ENCODE results near the gene LRRC2.
"Not testable (repeated sequence)": the region's sequence is repeated elsewhere in the genome, so short reads cannot be mapped to it uniquely, and the experiment has no call there.

Gene LRRC2

DNA sequence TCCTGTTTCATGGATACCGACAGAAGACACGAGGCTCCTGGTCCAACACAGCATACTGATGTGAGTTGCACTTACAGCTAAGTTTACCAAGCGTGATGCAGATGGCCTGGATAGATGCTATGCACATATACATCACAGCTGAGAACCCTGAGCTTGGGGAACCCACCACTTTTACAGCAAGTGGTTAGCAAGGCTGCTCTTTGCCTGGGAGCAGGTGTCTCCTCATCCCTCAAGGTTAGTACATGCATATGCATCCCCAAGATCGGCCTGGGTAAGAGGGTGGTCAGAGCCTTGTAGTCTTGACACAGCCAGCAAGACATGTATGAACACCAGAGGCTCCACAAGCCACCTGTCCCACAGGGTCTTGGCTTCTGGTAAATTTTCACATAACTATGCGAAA lies 28.3 kb downstream of the LRRC2 start:
- TF ChIP-seq TAF1 (IDR thresholded peaks at IDR 0.05; ENCODE audit: low read depth, low read length): no peak
- TF ChIP-seq POU2F2 (IDR thresholded peaks at IDR 0.05; ENCODE audit: low read depth, low read length): peak; percentile 38; the same call in 1 of the 2 replicates
- FAIRE-seq (peak; percentile 76), DNase-seq (ENCODE audit: insufficient read length, low spot score) (no peak)

GRCh38 chr3:46537316-46537715 lies 28.8 kb downstream of the LRRC2 start:
- FAIRE-seq (no peak), DNase-seq (ENCODE audit: insufficient read length, low spot score) (no peak)
- TF ChIP-seq POU2F2 (IDR thresholded peaks at IDR 0.05; ENCODE audit: low read depth, low read length): no peak
- TF ChIP-seq POLR2AphosphoS5 (IDR thresholded peaks at IDR 0.05; ENCODE audit: low read depth, low read length): no peak
- no peak for TF ChIP-seq PAX5 (IDR thresholded peaks at IDR 0.05; ENCODE audit: insufficient read depth, low read length, severe bottlenecking)
- TF ChIP-seq TAF1 (IDR thresholded peaks at IDR 0.05; ENCODE audit: low read depth, low read length): no peak
- TF ChIP-seq POLR2A (IDR thresholded peaks at IDR 0.05; ENCODE audit: low read depth, low read length): no peak
- TF ChIP-seq SPI1 (IDR thresholded peaks at IDR 0.05; ENCODE audit: low read depth, low read length): no peak

GRCh38 chr3:46536758-46537157 lies 29.3 kb downstream of the LRRC2 start:
- TF ChIP-seq TAF1 (IDR thresholded peaks at IDR 0.05; ENCODE audit: low read depth, low read length) (no peak), PAX5 (IDR thresholded peaks at IDR 0.05; ENCODE audit: insufficient read depth, low read length, severe bottlenecking) (no peak), POU2F2 (IDR thresholded peaks at IDR 0.05; ENCODE audit: low read depth, low read length) (no peak), SPI1 (IDR thresholded peaks at IDR 0.05; ENCODE audit: low read depth, low read length) (no peak), POLR2A (IDR thresholded peaks at IDR 0.05; ENCODE audit: low read depth, low read length) (no peak), POLR2AphosphoS5 (IDR thresholded peaks at IDR 0.05; ENCODE audit: low read depth, low read length) (no peak)
- DNase-seq (ENCODE audit: insufficient read length, low spot score): no peak
- no peak for FAIRE-seq

DNA sequence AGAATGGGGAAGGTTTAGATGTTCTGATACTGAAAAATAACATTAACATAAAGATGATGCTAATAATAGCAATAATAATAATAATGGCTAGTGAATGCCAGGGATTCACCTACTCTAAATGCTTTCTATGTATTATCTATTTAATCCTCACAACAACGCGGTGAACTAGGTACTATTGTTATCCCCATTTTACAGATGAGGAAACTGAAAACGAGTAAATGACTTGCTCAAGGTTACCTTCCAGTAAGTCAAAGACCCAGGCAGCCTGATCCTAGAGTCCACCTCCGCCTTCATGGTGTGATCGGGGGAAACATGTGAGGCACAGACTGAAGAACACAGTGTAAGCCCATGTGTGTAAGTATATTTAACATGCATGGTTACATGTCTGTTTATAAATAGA lies 30.4 kb downstream of the LRRC2 start:
- DNase-seq (ENCODE audit: insufficient read length, low spot score) (no peak), FAIRE-seq (peak; percentile 62)
- TF ChIP-seq PAX5 (IDR thresholded peaks at IDR 0.05; ENCODE audit: insufficient read depth, low read length, severe bottlenecking) (no peak), TAF1 (IDR thresholded peaks at IDR 0.05; ENCODE audit: low read depth, low read length) (no peak), POU2F2 (IDR thresholded peaks at IDR 0.05; ENCODE audit: low read depth, low read length) (no peak), POLR2AphosphoS5 (IDR thresholded peaks at IDR 0.05; ENCODE audit: low read depth, low read length) (no peak), SPI1 (IDR thresholded peaks at IDR 0.05; ENCODE audit: low read depth, low read length) (no peak), POLR2A (IDR thresholded peaks at IDR 0.05; ENCODE audit: low read depth, low read length) (no peak)

- TF ChIP-seq POU2F2 (IDR thresholded peaks at IDR 0.05; ENCODE audit: low read depth, low read length) (no peak), PAX5 (IDR thresholded peaks at IDR 0.05; ENCODE audit: insufficient read depth, low read length, severe bottlenecking) (no peak), POLR2AphosphoS5 (IDR thresholded peaks at IDR 0.05; ENCODE audit: low read depth, low read length) (no peak), TAF1 (IDR thresholded peaks at IDR 0.05; ENCODE audit: low read depth, low read length) (no peak), POLR2A (IDR thresholded peaks at IDR 0.05; ENCODE audit: low read depth, low read length) (no peak), SPI1 (IDR thresholded peaks at IDR 0.05; ENCODE audit: low read depth, low read length) (no peak)
- FAIRE-seq (no peak), DNase-seq (ENCODE audit: insufficient read length, low spot score) (no peak)
Observed at GRCh38 chr3:46533091-46533490, 33.0 kb downstream of the LRRC2 start.

DNA sequence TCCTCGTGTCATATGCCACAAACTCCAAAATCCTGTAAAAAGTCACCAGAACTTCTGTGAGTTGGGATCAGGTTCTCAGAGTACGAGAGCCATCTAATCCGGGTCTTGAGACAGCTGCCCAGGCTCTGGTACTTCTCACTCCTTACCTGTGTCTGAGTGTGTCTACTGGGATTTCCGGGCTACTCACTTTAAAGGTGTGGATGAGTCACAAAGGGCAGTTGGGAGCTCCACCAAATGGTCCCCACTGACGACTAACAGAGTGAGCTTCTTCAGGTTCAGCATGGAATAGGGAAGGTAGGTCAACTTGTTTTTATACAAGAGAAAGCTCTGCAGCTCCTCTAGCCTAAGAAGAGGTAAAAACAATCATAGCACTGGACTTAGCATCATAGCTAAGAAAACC lies 38.9 kb downstream of the LRRC2 start:
- DNase-seq (ENCODE audit: insufficient read length, low spot score) (no peak), FAIRE-seq (no peak)
- no peak for TF ChIP-seq PAX5 (IDR thresholded peaks at IDR 0.05; ENCODE audit: insufficient read depth, low read length, severe bottlenecking)
- TF ChIP-seq POLR2AphosphoS5 (IDR thresholded peaks at IDR 0.05; ENCODE audit: low read depth, low read length): no peak
- no peak for TF ChIP-seq POU2F2 (IDR thresholded peaks at IDR 0.05; ENCODE audit: low read depth, low read length)
- TF ChIP-seq TAF1 (IDR thresholded peaks at IDR 0.05; ENCODE audit: low read depth, low read length): no peak
- TF ChIP-seq POLR2A (IDR thresholded peaks at IDR 0.05; ENCODE audit: low read depth, low read length): no peak
- TF ChIP-seq SPI1 (IDR thresholded peaks at IDR 0.05; ENCODE audit: low read depth, low read length): no peak

DNA sequence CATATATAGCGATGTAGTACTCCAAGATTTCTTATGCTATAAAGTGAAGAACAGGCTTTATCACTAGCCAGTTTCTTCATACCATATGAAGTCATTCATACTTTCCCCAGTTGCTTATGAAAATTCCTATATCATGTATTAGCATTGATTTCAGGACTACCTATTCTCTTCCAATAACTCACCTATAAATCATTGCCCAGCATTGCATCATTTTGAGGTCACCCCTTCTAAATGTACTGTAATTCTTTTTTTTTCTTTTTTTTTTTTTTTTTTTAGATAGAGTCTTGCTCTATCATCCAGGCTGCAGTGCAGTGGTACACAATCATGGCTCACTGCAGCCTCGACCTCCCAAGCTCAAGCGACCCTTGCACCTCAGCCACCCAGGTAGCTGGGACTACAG lies 41.3 kb downstream of the LRRC2 start:
- FAIRE-seq: no peak
- no peak for TF ChIP-seq TAF1 (IDR thresholded peaks at IDR 0.05; ENCODE audit: low read depth, low read length)
- no peak for TF ChIP-seq POU2F2 (IDR thresholded peaks at IDR 0.05; ENCODE audit: low read depth, low read length)
- DNase-seq (ENCODE audit: insufficient read length, low spot score): no peak

DNA sequence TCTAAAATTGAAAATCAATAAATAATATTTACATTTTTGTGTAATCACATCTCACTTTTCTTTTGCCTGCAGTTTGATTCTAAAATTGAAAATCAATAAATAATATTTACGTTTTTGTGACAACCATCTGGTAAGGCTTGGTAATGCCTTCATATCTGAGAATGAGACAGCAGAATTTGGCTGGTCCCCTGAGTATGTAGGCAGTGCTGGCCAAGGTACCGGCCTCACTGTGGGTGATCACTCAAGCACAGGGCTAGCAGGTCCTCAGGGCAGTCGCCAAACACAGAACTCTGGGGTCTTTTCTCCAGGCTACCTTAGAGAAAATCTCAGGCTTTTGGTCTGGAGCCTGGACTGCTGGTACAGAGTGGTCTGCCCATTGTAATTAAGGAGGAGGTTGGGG lies 42.1 kb downstream of the LRRC2 start:
- no peak for DNase-seq (ENCODE audit: insufficient read length, low spot score)

GRCh38 chr3:46523556-46523955 lies 42.5 kb downstream of the LRRC2 start:
- TF ChIP-seq PAX5 (IDR thresholded peaks at IDR 0.05; ENCODE audit: insufficient read depth, low read length, severe bottlenecking) (no peak), POLR2AphosphoS5 (IDR thresholded peaks at IDR 0.05; ENCODE audit: low read depth, low read length) (no peak), TAF1 (IDR thresholded peaks at IDR 0.05; ENCODE audit: low read depth, low read length) (no peak), POLR2A (IDR thresholded peaks at IDR 0.05; ENCODE audit: low read depth, low read length) (no peak), SPI1 (IDR thresholded peaks at IDR 0.05; ENCODE audit: low read depth, low read length) (no peak), POU2F2 (IDR thresholded peaks at IDR 0.05; ENCODE audit: low read depth, low read length) (no peak)
- peak; percentile 78 for FAIRE-seq
- DNase-seq (ENCODE audit: insufficient read length, low spot score): no peak

More for the DNA sequence above, 42.1 kb downstream of the LRRC2 start:
- TF ChIP-seq SPI1 (IDR thresholded peaks at IDR 0.05; ENCODE audit: low read depth, low read length) (no peak), TAF1 (IDR thresholded peaks at IDR 0.05; ENCODE audit: low read depth, low read length) (no peak), POLR2A (IDR thresholded peaks at IDR 0.05; ENCODE audit: low read depth, low read length) (no peak), POLR2AphosphoS5 (IDR thresholded peaks at IDR 0.05; ENCODE audit: low read depth, low read length) (no peak), PAX5 (IDR thresholded peaks at IDR 0.05; ENCODE audit: insufficient read depth, low read length, severe bottlenecking) (no peak), POU2F2 (IDR thresholded peaks at IDR 0.05; ENCODE audit: low read depth, low read length) (no peak)
- no peak for FAIRE-seq

GRCh38 chr3:46522201-46522600 lies 43.9 kb downstream of the LRRC2 start:
- DNase-seq (ENCODE audit: insufficient read length, low spot score); FAIRE-seq: not testable (repeated sequence)

GRCh38 chr3:46521096-46521495 lies 45.0 kb downstream of the LRRC2 start:
- TF ChIP-seq POU2F2 (IDR thresholded peaks at IDR 0.05; ENCODE audit: low read depth, low read length): no peak
- TF ChIP-seq SPI1 (IDR thresholded peaks at IDR 0.05; ENCODE audit: low read depth, low read length): no peak
- no peak for TF ChIP-seq POLR2AphosphoS5 (IDR thresholded peaks at IDR 0.05; ENCODE audit: low read depth, low read length)
- TF ChIP-seq POLR2A (IDR thresholded peaks at IDR 0.05; ENCODE audit: low read depth, low read length): no peak
- no peak for TF ChIP-seq TAF1 (IDR thresholded peaks at IDR 0.05; ENCODE audit: low read depth, low read length)
- no peak for TF ChIP-seq PAX5 (IDR thresholded peaks at IDR 0.05; ENCODE audit: insufficient read depth, low read length, severe bottlenecking)
- FAIRE-seq (no peak), DNase-seq (ENCODE audit: insufficient read length, low spot score) (no peak)

Measured in GM12891 (cell line).